ENCODE data around the gene KSR2.

Gene KSR2

GRCh38 chr12:117968151-117968789 lies 520 bp downstream of the KSR2 start:
- in situ Hi-C loops (cut with HindIII; ENCODE audit: low sequenced_read_pairs) = no loop called here
- no peak for TF ChIP-seq CTCF (IDR thresholded peaks at IDR 0.05; ENCODE audit: low read depth, low read length)
- H3K4me3 ChIP-seq (ENCODE audit: low read depth, low read length) = peak overlapping the region; percentile 10
- no peak for DNase-seq (ENCODE audit: low read depth, low spot score)

GRCh38 chr12:117967512-117967911 lies 1.3 kb downstream of the KSR2 start:
- no peak for DNase-seq (ENCODE audit: low read depth, low spot score)
- no peak for TF ChIP-seq CTCF (IDR thresholded peaks at IDR 0.05; ENCODE audit: low read depth, low read length)
- no peak overlapping the region for H3K4me3 ChIP-seq (ENCODE audit: low read depth, low read length)
- in situ Hi-C loops (cut with HindIII; ENCODE audit: low sequenced_read_pairs) = no loop called here

GRCh38 chr12:117967043-117967442 lies 1.7 kb downstream of the KSR2 start:
- no peak for TF ChIP-seq CTCF (IDR thresholded peaks at IDR 0.05; ENCODE audit: low read depth, low read length)
- no peak for DNase-seq (ENCODE audit: low read depth, low spot score)
- no peak overlapping the region for H3K4me3 ChIP-seq (ENCODE audit: low read depth, low read length)
- in situ Hi-C loops (cut with HindIII; ENCODE audit: low sequenced_read_pairs) = no loop called here

- in situ Hi-C loops (cut with HindIII; ENCODE audit: low sequenced_read_pairs) = no loop called here
- no peak for TF ChIP-seq CTCF (IDR thresholded peaks at IDR 0.05; ENCODE audit: low read depth, low read length)
- DNase-seq (ENCODE audit: low read depth, low spot score) = no peak
- H3K4me3 ChIP-seq (ENCODE audit: low read depth, low read length) = no peak overlapping the region
Observed at GRCh38 chr12:117966511-117966910, 2.3 kb downstream of the KSR2 start.

GRCh38 chr12:117963836-117964235 lies 5.0 kb downstream of the KSR2 start:
- TF ChIP-seq CTCF (IDR thresholded peaks at IDR 0.05; ENCODE audit: low read depth, low read length) = no peak
- no peak overlapping the region for H3K4me3 ChIP-seq (ENCODE audit: low read depth, low read length)
- in situ Hi-C loops (cut with HindIII; ENCODE audit: low sequenced_read_pairs) = no loop called here
- no peak for DNase-seq (ENCODE audit: low read depth, low spot score)

GRCh38 chr12:117936722-117937484 lies 31.9 kb downstream of the KSR2 start:
- no peak overlapping the region for H3K4me3 ChIP-seq (ENCODE audit: low read depth, low read length)
- no peak for DNase-seq (ENCODE audit: low read depth, low spot score)
- TF ChIP-seq CTCF (IDR thresholded peaks at IDR 0.05; ENCODE audit: low read depth, low read length) = no peak

More at GRCh38 chr12:117936722-117937484, 31.9 kb downstream of the KSR2 start:
- in situ Hi-C loops (cut with HindIII; ENCODE audit: low sequenced_read_pairs) = no loop called here

Data from astrocyte of the spinal cord (primary cell).